Epithelial cell of esophagus (primary cell): ENCODE data around the gene NOXRED1.

Experiments
- DNase-seq: peaks from one replicate; pipeline ENCODE4 v3.0.0; 2010; ENCODE audit warnings: low read depth
- H3K4me3 ChIP-seq: 2 replicates; pipeline ENCODE4 v1.5.1; 2011; ENCODE audit warnings: mild to moderate bottlenecking, low read length, control low read depth
- TF ChIP-seq, protein P1 (sequence below): IDR thresholded peaks from 2 replicates; pipeline ENCODE4 v1.5.1; 2011; ENCODE audit warnings: low read depth, mild to moderate bottlenecking, low read length, control low read depth, inconsistent platforms; ENCODE audit not compliant: insufficient read depth; ENCODE audit errors: missing control alignments

NOXRED1 gene

DNA sequence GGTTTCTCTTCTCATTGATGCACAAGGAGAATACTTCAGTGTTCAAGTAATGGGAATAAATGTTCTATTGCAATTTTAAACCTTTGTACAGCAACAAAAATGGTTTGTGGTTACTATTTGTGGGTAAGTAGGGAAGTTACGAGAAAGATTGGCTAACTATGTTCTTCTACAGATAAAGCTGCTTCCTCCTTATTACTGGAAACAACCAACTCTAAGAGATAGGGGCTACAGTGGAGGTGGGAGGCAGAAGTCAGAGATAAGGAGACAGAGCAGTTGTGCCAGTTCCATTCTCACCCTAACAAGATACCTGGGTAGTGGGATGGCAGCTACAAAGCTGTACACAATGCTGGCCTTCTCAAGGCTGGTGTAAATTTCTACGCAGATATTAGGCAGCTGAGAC, 16.2 kb downstream of the NOXRED1 start:
- no peak for DNase-seq
- no peak overlapping the region for H3K4me3 ChIP-seq

GRCh38 chr14:77406718-77407117, 16.6 kb downstream of the NOXRED1 start:
- no peak for DNase-seq
- TF ChIP-seq, protein P1, sequence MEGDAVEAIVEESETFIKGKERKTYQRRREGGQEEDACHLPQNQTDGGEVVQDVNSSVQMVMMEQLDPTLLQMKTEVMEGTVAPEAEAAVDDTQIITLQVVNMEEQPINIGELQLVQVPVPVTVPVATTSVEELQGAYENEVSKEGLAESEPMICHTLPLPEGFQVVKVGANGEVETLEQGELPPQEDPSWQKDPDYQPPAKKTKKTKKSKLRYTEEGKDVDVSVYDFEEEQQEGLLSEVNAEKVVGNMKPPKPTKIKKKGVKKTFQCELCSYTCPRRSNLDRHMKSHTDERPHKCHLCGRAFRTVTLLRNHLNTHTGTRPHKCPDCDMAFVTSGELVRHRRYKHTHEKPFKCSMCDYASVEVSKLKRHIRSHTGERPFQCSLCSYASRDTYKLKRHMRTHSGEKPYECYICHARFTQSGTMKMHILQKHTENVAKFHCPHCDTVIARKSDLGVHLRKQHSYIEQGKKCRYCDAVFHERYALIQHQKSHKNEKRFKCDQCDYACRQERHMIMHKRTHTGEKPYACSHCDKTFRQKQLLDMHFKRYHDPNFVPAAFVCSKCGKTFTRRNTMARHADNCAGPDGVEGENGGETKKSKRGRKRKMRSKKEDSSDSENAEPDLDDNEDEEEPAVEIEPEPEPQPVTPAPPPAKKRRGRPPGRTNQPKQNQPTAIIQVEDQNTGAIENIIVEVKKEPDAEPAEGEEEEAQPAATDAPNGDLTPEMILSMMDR: no peak
- H3K4me3 ChIP-seq: no peak overlapping the region

More for the DNA sequence above, 16.2 kb downstream of the NOXRED1 start:
- TF ChIP-seq, protein P1: no peak

DNA sequence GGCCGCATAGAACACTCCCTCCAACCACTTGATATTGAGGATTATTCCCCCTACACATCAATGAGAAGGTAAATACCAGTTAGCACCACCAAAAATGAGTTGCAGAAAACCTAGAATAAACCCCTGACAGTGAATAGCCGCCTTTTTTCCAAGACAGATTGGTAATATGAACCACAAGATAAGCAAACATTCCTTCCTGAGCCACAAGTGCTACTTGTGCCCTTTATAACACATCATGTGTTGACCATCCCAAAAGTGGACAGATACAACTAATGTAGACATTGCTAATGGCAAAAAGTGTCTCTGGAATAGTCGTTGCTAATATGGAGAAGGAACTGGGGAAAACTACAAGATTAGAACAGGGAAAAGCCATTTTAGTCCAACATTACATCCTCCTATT, 17.2 kb downstream of the NOXRED1 start:
- no peak overlapping the region for H3K4me3 ChIP-seq
- DNase-seq: no peak
- TF ChIP-seq, protein P1: no peak

GRCh38 chr14:77403768-77404167, 19.6 kb downstream of the NOXRED1 start:
- DNase-seq: no peak
- TF ChIP-seq, protein P1: no peak
- H3K4me3 ChIP-seq: no peak overlapping the region

DNA sequence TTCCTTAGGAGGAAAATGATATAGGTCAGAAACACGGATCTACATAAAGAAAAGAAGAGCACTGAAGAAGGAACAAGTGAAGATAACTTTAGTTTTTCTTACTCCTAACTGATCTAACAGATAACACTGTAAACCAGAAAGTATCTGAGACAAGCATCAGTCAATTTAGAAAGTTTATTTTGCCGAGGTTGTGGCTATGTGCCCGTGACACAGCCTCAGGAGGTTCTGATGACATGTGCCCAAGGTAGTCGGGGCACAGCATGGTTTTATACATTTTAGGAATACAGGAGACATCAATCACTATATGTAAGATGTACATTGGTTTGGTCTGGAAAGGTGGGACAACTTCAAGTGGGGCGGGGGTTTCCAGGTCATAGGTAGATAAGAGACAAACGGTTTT, 23.1 kb downstream of the NOXRED1 start:
- DNase-seq: no peak
- H3K4me3 ChIP-seq: no peak overlapping the region
- TF ChIP-seq, protein P1: no peak

DNA sequence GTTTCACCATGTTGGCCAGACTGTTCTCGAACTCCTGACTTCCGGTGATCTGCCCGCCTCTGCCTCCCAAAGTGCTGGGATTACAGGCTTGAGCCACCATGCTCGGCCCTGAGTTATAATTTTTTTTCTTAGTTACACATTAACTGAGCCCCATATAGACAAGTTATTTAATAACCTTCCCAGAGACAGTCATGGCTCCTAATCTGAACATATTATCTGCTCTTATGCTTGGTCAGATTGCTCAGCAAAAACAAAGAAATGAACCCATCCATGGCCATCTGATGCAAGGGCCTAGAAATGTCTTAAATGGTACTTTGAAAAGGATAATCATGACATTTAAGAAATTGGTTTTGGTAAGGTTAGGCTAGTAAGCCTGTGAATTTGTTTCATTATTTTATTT, 33.1 kb downstream of the NOXRED1 start:
- TF ChIP-seq, protein P1: no peak
- no peak for DNase-seq
- H3K4me3 ChIP-seq: no peak overlapping the region

DNA sequence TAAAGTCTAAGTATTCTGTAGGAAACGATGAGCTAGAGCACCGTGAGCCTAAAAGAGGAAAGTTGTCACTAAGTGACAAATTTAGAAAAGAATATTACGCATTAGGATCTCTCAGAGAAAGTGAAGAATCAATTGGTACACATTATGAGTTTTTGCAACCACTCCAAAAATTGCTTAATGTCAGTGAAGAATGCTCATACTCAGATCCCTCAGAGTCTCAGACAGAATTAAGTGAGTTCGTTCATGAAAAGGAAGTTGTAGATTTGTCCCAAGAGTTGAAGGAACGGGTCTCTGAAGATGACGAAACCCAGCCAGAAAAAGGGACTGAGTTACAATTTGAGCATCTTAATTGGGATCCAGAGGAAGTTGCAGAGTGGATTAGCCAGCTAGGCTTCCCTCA, 44.6 kb downstream of the NOXRED1 start:
- TF ChIP-seq, protein P1: no peak
- H3K4me3 ChIP-seq: no peak overlapping the region
- DNase-seq: no peak
